Endothelial cell of umbilical vein (primary cell): ENCODE data around the gene ITGAE. TPM values are rescaled to one million over a fixed set of nuclear protein-coding genes. Genes with fewer than 3 reads are reported as not detected.

ENCODE experiments used
- BruUV-seq: library from RNA; stranded (reverse); fragments of 400-500 nt; replicated peaks from 2 replicates; lab custom pipeline; 2021; lab: Mats Ljungman, UMichigan
- CTCF ChIA-PET: fragments of 300-600, 350-600 bp; sonication (Branson Sonifier 250); formaldehyde crosslinking; loops from one replicate; lab custom pipeline; 2021; ENCODE audit warnings: antibody characterized with exemption, inconsistent platforms; lab: Charles Lee
- POLR2A ChIA-PET: fragments of 300-600, 350-600 bp; sonication (Branson Sonifier 250); formaldehyde crosslinking; loops from one replicate; lab custom pipeline; 2021; ENCODE audit warnings: antibody characterized with exemption, inconsistent platforms; lab: Charles Lee
- DNase-seq: peaks from one replicate; pipeline ENCODE4 v3.0.0-alpha.2; 2011; ENCODE audit warnings: low read depth, low spot score
- FAIRE-seq: peaks from 2 replicates; lab custom pipeline; 2011; peaks lifted over from hg19 to GRCh38; lab: Jason Lieb, UNC
- H2AFZ ChIP-seq: 2 replicates; pipeline ENCODE4 v1.6.0; 2012; ENCODE audit warnings: low read depth, low read length, control low read depth, inconsistent platforms
- H3K27ac ChIP-seq: 2 replicates; pipeline ENCODE4 v1.5.1; 2011; ENCODE audit warnings: low read depth, mild to moderate bottlenecking, control low read depth, low read length, moderate library complexity; ENCODE audit not compliant: insufficient read depth
- H3K27me3 ChIP-seq, 2 experiments: 2 replicates each; pipeline versions ENCODE4 v1.6.0 to v1.6.1; 2011; ENCODE audit warnings: low read length in 2 of 2, mixed read lengths in 1 of 2; ENCODE audit not compliant: control insufficient read depth in 2 of 2, insufficient read depth in 2 of 2
- H3K36me3 ChIP-seq, 2 experiments: 2 replicates in 1 of 2; 3 replicates in 1 of 2; pipeline ENCODE4 v1.5.1; 2011; ENCODE audit warnings: low read length in 2 of 2, mild to moderate bottlenecking in 1 of 2, moderate library complexity in 1 of 2; ENCODE audit not compliant: control insufficient read depth in 2 of 2, insufficient read depth in 2 of 2; ENCODE audit errors: extremely low read depth in 1 of 2
- H3K4me1 ChIP-seq: 3 replicates; pipeline ENCODE4 v1.5.1; 2011; ENCODE audit warnings: mild to moderate bottlenecking, low read length; ENCODE audit not compliant: control insufficient read depth, insufficient read depth; ENCODE audit errors: extremely low read depth
- H3K4me2 ChIP-seq: 2 replicates; pipeline ENCODE4 v1.6.1; 2011; ENCODE audit warnings: low read length, control low read depth, mixed read lengths; ENCODE audit not compliant: insufficient read depth
- H3K4me3 ChIP-seq, 3 experiments: fragments of 200-600 bp in 1 of 3; sonication (generic), shearing (Covaris generic) in 1 of 3; replicated peaks in 1 of 3; 2 replicates each; pipeline ENCODE4 v1.5.1; 2011 to 2016; ENCODE audit warnings: control low read depth in 3 of 3, low read length in 3 of 3, mild to moderate bottlenecking in 2 of 3, inconsistent platforms in 1 of 3, low read depth in 1 of 3, moderate library complexity in 1 of 3; ENCODE audit not compliant: insufficient read depth in 1 of 3
- H3K79me2 ChIP-seq: 2 replicates; pipeline ENCODE4 v1.6.0; 2012; ENCODE audit warnings: low read length, inconsistent platforms; ENCODE audit not compliant: control insufficient read depth, insufficient read depth
- H3K9ac ChIP-seq: replicated peaks from 2 replicates; pipeline ENCODE3; 2011; ENCODE audit warnings: low read length, control low read depth; ENCODE audit not compliant: insufficient read depth; ENCODE audit errors: extremely low read depth
- H3K9me1 ChIP-seq: replicated peaks from 3 replicates; pipeline ENCODE4 v1.6.0; 2011; ENCODE audit warnings: mild to moderate bottlenecking, low read length; ENCODE audit not compliant: control insufficient read depth, insufficient read depth; ENCODE audit errors: extremely low read depth
- H3K9me3 ChIP-seq: replicated peaks from 2 replicates; pipeline ENCODE4 v1.5.1; 2012; ENCODE audit warnings: low read length, inconsistent platforms; ENCODE audit not compliant: control insufficient read depth, insufficient read depth
- H4K20me1 ChIP-seq: replicated peaks from 2 replicates; pipeline ENCODE3; 2011; ENCODE audit warnings: mild to moderate bottlenecking, low read length; ENCODE audit not compliant: control insufficient read depth, insufficient read depth; ENCODE audit errors: extremely low read depth
- CTCF ChIP-seq, 2 donors: IDR thresholded peaks; 1 replicate in 1 of 2; 2 replicates in 1 of 2; pipeline ENCODE4 v1.5.1; 2011; ENCODE audit warnings: low read length in 2 of 2, mild to moderate bottlenecking in 2 of 2, moderate library complexity in 2 of 2, control low read depth in 1 of 2, inconsistent platforms in 1 of 2, low read depth in 1 of 2; ENCODE audit not compliant: insufficient read depth in 1 of 2; ENCODE audit errors: extremely low read depth in 1 of 2
- EZH2 ChIP-seq: IDR thresholded peaks from 2 replicates; pipeline ENCODE4 v1.6.1; 2012; ENCODE audit warnings: borderline replicate concordance, low read depth, mild to moderate bottlenecking, moderate library complexity, low read length, inconsistent platforms; ENCODE audit not compliant: severe bottlenecking
- FOS ChIP-seq: IDR thresholded peaks from 2 replicates; pipeline ENCODE4 v1.6.1; 2011; ENCODE audit warnings: mild to moderate bottlenecking, low read length, moderate library complexity, borderline replicate concordance; ENCODE audit not compliant: insufficient read depth
- GATA2 ChIP-seq: IDR thresholded peaks from 2 replicates; pipeline ENCODE4 v1.7.0; 2011; ENCODE audit warnings: low read depth, mild to moderate bottlenecking, moderate library complexity, mixed read lengths, low read length; ENCODE audit not compliant: insufficient read length, insufficient read depth
- JUN ChIP-seq: IDR thresholded peaks from 2 replicates; pipeline ENCODE4 v1.6.1; 2011; ENCODE audit warnings: borderline replicate concordance, low read depth; ENCODE audit not compliant: insufficient read length, insufficient read depth
- MAX ChIP-seq: IDR thresholded peaks from 2 replicates; pipeline ENCODE4 v1.6.1; 2011; ENCODE audit not compliant: insufficient read depth, insufficient read length
- MYC ChIP-seq: IDR thresholded peaks from one replicate; pipeline ENCODE4 v1.6.1; 2011; ENCODE audit warnings: mild to moderate bottlenecking, low read depth, low read length
- POLR2A ChIP-seq: IDR thresholded peaks from 2 replicates; pipeline ENCODE4 v1.6.1; 2012; ENCODE audit warnings: low read depth, mild to moderate bottlenecking, control low read depth, low read length
- POLR2AphosphoS5 ChIP-seq: IDR thresholded peaks from 2 replicates; pipeline ENCODE4 v1.6.1; 2012; ENCODE audit warnings: low read depth, mild to moderate bottlenecking, control low read depth, low read length, moderate library complexity; ENCODE audit not compliant: insufficient read depth
- dilution Hi-C: fragments of 300-500 bp; cut with MboI; formaldehyde crosslinking; loops from one replicate; pipeline ENCODE4 v1.15.0; 2019; ENCODE audit warnings: low sequenced_read_pairs; ENCODE audit not compliant: extremely low pct_ligation_motif_present
- intact Hi-C: fragments of 100-400 bp; cut with micrococcal nuclease; formaldehyde crosslinking; loops from one replicate; pipeline ENCODE4 v1.10.0; 2022
- polyA plus RNA-seq, 4 experiments: library from polyadenylated mRNA; depleted of rRNA in 3 of 4; stranded (reverse) in 3 of 4; unstranded in 1 of 4; fragments of >200 nt; gene quantifications; 2 replicates each; pipeline versions ENCODE4 v1.2.1 to v1.2.3, GENCODE V29; 2011 to 2012; ENCODE audit warnings: missing spikeins in 1 of 4
- total RNA-seq: library from RNA; stranded (reverse); gene quantifications from 2 replicates; pipeline ENCODE4 v1.2.3, GENCODE V29; 2021

ITGAE gene
- total and polyA plus RNA-seq, 2 donors (not counting 3 experiments of a cell fraction or from before 2014, with no cell fraction given), result 29.6 to 71.6 TPM

GRCh38 chr17:3795390-3796102, 5.4 kb downstream of the ITGAE start:
- Histone ChIP-seq H2AFZ (no peak overlapping the region), H3K79me2 (no peaks in the 10 kb centered on the region), H3K9ac (no peak overlapping the region), H3K4me2 (no peak overlapping the region), H3K27me3 (no peaks in the 10 kb centered on the region), H3K9me3 (no peaks in the 10 kb centered on the region), H3K9me1 (no peaks in the 10 kb centered on the region), H3K36me3 (no peaks in the 10 kb centered on the region), H4K20me1 (no peaks in the 10 kb centered on the region), H3K4me1 (no peaks in the 10 kb centered on the region), H3K27ac (no peak overlapping the region), H3K4me3 (no peak overlapping the region)
- no peak for TF ChIP-seq MYC
- TF ChIP-seq POLR2A, result no peak
- TF ChIP-seq JUN, result no peak
- TF ChIP-seq MAX, result no peak
- no peak for TF ChIP-seq FOS
- TF ChIP-seq EZH2, result no peak
- TF ChIP-seq POLR2AphosphoS5, result no peak
- no peak for TF ChIP-seq CTCF (IDR thresholded peaks at IDR 0.05; ENCODE audit: extremely low read depth in 1 of 2, insufficient read depth in 1 of 2, low read depth in 1 of 2, low read length in 2 of 2)
- no peak for TF ChIP-seq GATA2
- DNase-seq (no peak), FAIRE-seq (no peak)
- ChIA-PET CTCF (interaction anchor here (2.6 kb wide), 1 partner anchor 58 kb away, joined by 11 read pairs; no protein-coding TSS in a partner anchor), POLR2A (no interaction called here)
- dilution Hi-C loops, result no loop called here
- BruUV-seq, result no TSS peak
- intact Hi-C loops, result no loop called here
